Fibroblast of lung (primary cell): ENCODE measurements around the gene UBE2D2. TPM values are rescaled to one million over a fixed set of nuclear protein-coding genes. Genes with fewer than 3 reads are reported as not detected.
"Not testable (repeated sequence)": the region's sequence is repeated elsewhere in the genome, so short reads cannot be mapped to it uniquely, and the experiment has no call there.

Experiments
- DNase-seq, 2 donors: peaks; one replicate each; pipeline versions ENCODE4 v3.0.0 to v3.0.0-alpha.2; 2010; ENCODE audit warnings: low read depth in 2 of 2
- H2AFZ ChIP-seq: 2 replicates; pipeline ENCODE4 v1.5.1; 2012; ENCODE audit warnings: low read length, control low read depth, inconsistent platforms
- H3K27ac ChIP-seq: 2 replicates; pipeline ENCODE4 v1.5.1; 2011; ENCODE audit warnings: low read length, control low read depth; ENCODE audit not compliant: insufficient read depth
- H3K27me3 ChIP-seq: 2 replicates; pipeline ENCODE4 v1.5.1; 2011; ENCODE audit warnings: mild to moderate bottlenecking, low read length; ENCODE audit not compliant: control insufficient read depth, insufficient read depth
- H3K36me3 ChIP-seq: 2 replicates; pipeline ENCODE4 v1.5.1; 2011; ENCODE audit warnings: low read length; ENCODE audit not compliant: control insufficient read depth, insufficient read depth
- H3K4me1 ChIP-seq: 2 replicates; pipeline ENCODE4 v1.5.1; 2011; ENCODE audit warnings: low read length; ENCODE audit not compliant: control insufficient read depth, insufficient read depth; ENCODE audit errors: extremely low read depth
- H3K4me2 ChIP-seq: 2 replicates; pipeline ENCODE4 v1.5.1; 2011; ENCODE audit warnings: low read length, control low read depth; ENCODE audit not compliant: insufficient read depth; ENCODE audit errors: extremely low read depth
- H3K4me3 ChIP-seq, 4 experiments: fragments of 200-600 bp in 1 of 4; sonication (generic) in 1 of 4; replicated peaks in 1 of 4; 2 replicates each; pipeline ENCODE4 v1.5.1; 2011 to 2016; ENCODE audit warnings: low read length in 4 of 4, low read depth in 3 of 4, mild to moderate bottlenecking in 3 of 4, control low read depth in 2 of 4, inconsistent platforms in 1 of 4, mixed read lengths in 1 of 4; ENCODE audit not compliant: insufficient read depth in 1 of 4; ENCODE audit errors: control extremely low read depth in 1 of 4
- H3K79me2 ChIP-seq: 2 replicates; pipeline ENCODE4 v1.5.1; 2012; ENCODE audit warnings: mild to moderate bottlenecking, low read length, inconsistent platforms; ENCODE audit not compliant: control insufficient read depth, insufficient read depth
- H3K9ac ChIP-seq: 2 replicates; pipeline ENCODE4 v1.5.1; 2011; ENCODE audit warnings: mild to moderate bottlenecking, low read length, control low read depth; ENCODE audit not compliant: insufficient read depth
- H3K9me3 ChIP-seq: 2 replicates; pipeline ENCODE4 v1.5.1; 2012; ENCODE audit warnings: low read depth, low read length; ENCODE audit not compliant: control insufficient read depth, insufficient read depth
- H4K20me1 ChIP-seq: 2 replicates; pipeline ENCODE4 v1.5.1; 2011; ENCODE audit warnings: low read length; ENCODE audit not compliant: control insufficient read depth, insufficient read depth; ENCODE audit errors: extremely low read depth
- EZH2 ChIP-seq: IDR thresholded peaks from 2 replicates; pipeline ENCODE4 v1.5.1; 2012; ENCODE audit warnings: low read length, control low read depth, mild to moderate bottlenecking; ENCODE audit errors: missing control alignments
- polyA plus RNA-seq, 2 donors: library from polyadenylated mRNA; depleted of rRNA in 1 of 2; stranded (reverse) in 1 of 2; unstranded in 1 of 2; fragments of >200 nt; gene quantifications; 2 replicates each; pipeline ENCODE4 v1.2.1, GENCODE V29; 2011 to 2012; ENCODE audit warnings: missing spikeins in 1 of 2
- total RNA-seq: library from RNA; depleted of rRNA; stranded (reverse); fragments of >200 nt; gene quantifications from 2 replicates; pipeline ENCODE4 v1.2.1, GENCODE V29; 2014
- TF ChIP-seq, protein P1 (sequence below), 2 donors: IDR thresholded peaks in 1 of 2; conservative IDR thresholded peaks in 1 of 2; 1 replicate in 1 of 2; 2 replicates in 1 of 2; pipeline ENCODE4 v1.5.1; 2011 to 2012; ENCODE audit warnings: low read length in 2 of 2, control low read depth in 1 of 2, inconsistent platforms in 1 of 2, low read depth in 1 of 2, mild to moderate bottlenecking in 1 of 2

UBE2D2 gene
- total and polyA plus RNA-seq, 2 donors (not counting 1 experiment from before 2014, with no cell fraction given): 56.5 to 62.9 TPM

DNA sequence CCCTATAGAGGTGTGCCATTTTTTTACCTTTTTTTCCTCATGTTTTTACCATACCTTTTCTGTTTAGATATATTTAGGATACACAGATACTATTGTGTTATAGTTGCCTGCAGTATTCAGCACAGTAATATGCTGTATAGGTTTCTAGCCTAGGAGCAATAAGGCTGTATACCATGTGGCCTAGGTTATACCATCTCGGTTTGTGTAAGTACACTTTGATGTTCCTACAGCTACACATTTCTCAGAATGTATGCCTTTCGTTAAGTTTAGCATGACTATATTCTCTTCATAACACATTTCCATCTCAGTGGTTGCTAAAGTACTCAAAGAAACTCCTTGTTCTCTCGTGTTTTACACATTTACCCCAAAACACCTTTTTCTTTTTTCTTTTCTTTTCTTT, 23.0 kb downstream of the UBE2D2 start:
- H4K20me1 ChIP-seq: no peaks in the 10 kb centered on the region
- no peak overlapping the region for H3K27ac ChIP-seq
- no peak for DNase-seq

DNA sequence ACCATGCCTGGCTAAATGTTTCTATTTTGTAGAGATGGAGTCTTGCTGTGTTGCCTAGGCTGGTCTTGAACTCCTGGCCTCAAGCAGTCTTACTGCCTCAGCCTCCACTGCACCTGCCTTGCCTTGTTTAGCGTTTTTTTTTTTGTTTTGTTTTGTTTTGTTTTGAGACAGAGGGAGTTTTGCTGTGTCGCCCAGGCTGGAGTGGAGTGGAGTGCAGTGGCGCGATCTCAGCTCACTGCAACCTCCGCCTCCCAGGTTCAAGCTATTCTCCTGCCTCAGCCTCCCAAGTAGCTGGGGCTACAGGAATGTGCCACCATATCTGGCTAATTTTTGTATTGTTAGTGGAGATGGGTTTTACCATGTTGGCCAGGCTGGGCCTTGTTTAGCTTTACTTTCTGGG, 27.0 kb downstream of the UBE2D2 start:
- H3K27ac ChIP-seq, H3K9ac ChIP-seq, H3K4me2 ChIP-seq, H3K4me1 ChIP-seq, H3K27me3 ChIP-seq, H4K20me1 ChIP-seq, H3K9me3 ChIP-seq, H3K4me3 ChIP-seq, H3K36me3 ChIP-seq, DNase-seq, H2AFZ ChIP-seq: not testable (repeated sequence)
- H3K79me2 ChIP-seq: peaks cover 60% of the 10 kb centered on the region

More for the DNA sequence above, 23.0 kb downstream of the UBE2D2 start:
- Histone ChIP-seq H3K4me2 (no peak overlapping the region), H3K36me3 (no peaks in the 10 kb centered on the region), H3K9me3 (no peaks in the 10 kb centered on the region), H3K27me3 (no peaks in the 10 kb centered on the region), H2AFZ (no peak overlapping the region), H3K79me2 (peaks cover 84% of the 10 kb centered on the region), H3K4me1 (no peaks in the 10 kb centered on the region), H3K4me3 (no peak overlapping the region), H3K9ac (no peak overlapping the region)
- TF ChIP-seq EZH2: no peak
- TF ChIP-seq, protein P1, sequence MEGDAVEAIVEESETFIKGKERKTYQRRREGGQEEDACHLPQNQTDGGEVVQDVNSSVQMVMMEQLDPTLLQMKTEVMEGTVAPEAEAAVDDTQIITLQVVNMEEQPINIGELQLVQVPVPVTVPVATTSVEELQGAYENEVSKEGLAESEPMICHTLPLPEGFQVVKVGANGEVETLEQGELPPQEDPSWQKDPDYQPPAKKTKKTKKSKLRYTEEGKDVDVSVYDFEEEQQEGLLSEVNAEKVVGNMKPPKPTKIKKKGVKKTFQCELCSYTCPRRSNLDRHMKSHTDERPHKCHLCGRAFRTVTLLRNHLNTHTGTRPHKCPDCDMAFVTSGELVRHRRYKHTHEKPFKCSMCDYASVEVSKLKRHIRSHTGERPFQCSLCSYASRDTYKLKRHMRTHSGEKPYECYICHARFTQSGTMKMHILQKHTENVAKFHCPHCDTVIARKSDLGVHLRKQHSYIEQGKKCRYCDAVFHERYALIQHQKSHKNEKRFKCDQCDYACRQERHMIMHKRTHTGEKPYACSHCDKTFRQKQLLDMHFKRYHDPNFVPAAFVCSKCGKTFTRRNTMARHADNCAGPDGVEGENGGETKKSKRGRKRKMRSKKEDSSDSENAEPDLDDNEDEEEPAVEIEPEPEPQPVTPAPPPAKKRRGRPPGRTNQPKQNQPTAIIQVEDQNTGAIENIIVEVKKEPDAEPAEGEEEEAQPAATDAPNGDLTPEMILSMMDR (conservative IDR thresholded peaks at IDR 0.05 in 1 of 2, IDR thresholded peaks at IDR 0.05 in 1 of 2; ENCODE audit: low read depth in 1 of 2, low read length in 2 of 2): no peak

DNA sequence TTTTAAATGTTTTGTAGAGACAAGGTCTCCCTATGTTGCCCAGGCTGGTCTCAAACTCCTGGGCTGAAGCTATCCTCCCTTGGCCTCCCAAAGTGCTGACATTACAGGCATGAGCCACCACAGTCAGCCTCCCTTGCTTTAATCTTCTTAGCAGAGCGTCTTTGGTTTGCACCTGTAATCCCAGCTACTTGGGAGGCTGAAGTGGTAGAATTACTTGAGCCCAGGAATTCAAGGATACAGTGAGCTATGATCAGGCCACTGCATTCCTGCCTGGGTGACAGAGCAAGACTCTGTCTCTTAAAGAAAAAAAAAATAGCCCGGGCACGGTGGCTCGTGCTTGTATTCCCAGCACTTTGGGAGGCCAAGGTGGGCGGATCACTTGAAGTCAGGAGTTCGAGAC, 27.8 kb downstream of the UBE2D2 start:
- Histone ChIP-seq H3K27ac (no peak overlapping the region), H3K4me1 (peaks cover 1% of the 10 kb centered on the region), H2AFZ (no peak overlapping the region), H3K36me3 (no peaks in the 10 kb centered on the region), H3K27me3 (no peaks in the 10 kb centered on the region), H3K79me2 (peaks cover 59% of the 10 kb centered on the region), H3K9me3 (no peaks in the 10 kb centered on the region), H3K4me2 (no peak overlapping the region), H3K9ac (no peak overlapping the region), H4K20me1 (no peaks in the 10 kb centered on the region), H3K4me3 (no peak overlapping the region)
- TF ChIP-seq, protein P1 (conservative IDR thresholded peaks at IDR 0.05 in 1 of 2, IDR thresholded peaks at IDR 0.05 in 1 of 2; ENCODE audit: low read depth in 1 of 2, low read length in 2 of 2): no peak
- TF ChIP-seq EZH2: no peak
- no peak for DNase-seq
